Gastroesophageal sphincter (tissue), 3 donors: ENCODE data around the gene ARHGDIB.

Experiments used
- CTCF ChIP-seq, 4 experiments: fragments of 200-600 bp in 2 of 4; fragments of 450-650 bp in 2 of 4; sonication (generic) in 1 of 4; IDR thresholded peaks; one replicate each; pipeline ENCODE4 v1.5.1; 2017 to 2019; ENCODE audit warnings: antibody characterized with exemption in 4 of 4, mild to moderate bottlenecking in 2 of 4, moderate library complexity in 2 of 4
- POLR2AphosphoS5 ChIP-seq: sonication (generic); formaldehyde crosslinking; IDR thresholded peaks from one replicate; pipeline ENCODE4 v1.6.1; 2017; ENCODE audit warnings: antibody characterized with exemption

GRCh38 chr12:14913381-14913781 is 48.0 kb downstream of the ARHGDIB start:
- TF ChIP-seq POLR2AphosphoS5, result no peak
- TF ChIP-seq CTCF (IDR thresholded peaks at IDR 0.05), result no peak
